Natural killer cell (primary cell): ENCODE data around the gene OSBPL10. TPM values are rescaled to one million over a fixed set of nuclear protein-coding genes. Genes with fewer than 3 reads are reported as not detected.

Experiments used
- ATAC-seq, 3 donors: fragments of 150-1000 bp in 2 of 3; fragments of 200-7000 bp in 1 of 3; cut with Tn5 transposase; 1 replicate in 1 of 3; 2 replicates in 2 of 3; pipeline ENCODE4 v1.10.0; 2021; ENCODE audit warnings: mild to moderate bottlenecking in 2 of 3, moderate library complexity in 2 of 3
- DNase-seq, 2 donors: peaks; one replicate each; pipeline versions ENCODE4 v3.0.0 to v3.0.0-alpha.2; 2013 to 2021; ENCODE audit warnings: mixed read lengths in 1 of 2
- H3K27ac ChIP-seq: one replicate; pipeline ENCODE4 v1.5.1; 2013; ENCODE audit warnings: mild to moderate bottlenecking, low read length
- H3K27me3 ChIP-seq: one replicate; pipeline ENCODE4 v1.6.1; 2013; ENCODE audit warnings: low read length; ENCODE audit not compliant: control insufficient read depth, insufficient read depth
- H3K36me3 ChIP-seq: one replicate; pipeline ENCODE4 v1.6.1; 2013; ENCODE audit warnings: low read length; ENCODE audit not compliant: control insufficient read depth, insufficient read depth
- H3K4me1 ChIP-seq: one replicate; pipeline ENCODE4 v1.6.1; 2013; ENCODE audit warnings: low read length; ENCODE audit not compliant: control insufficient read depth, insufficient read depth
- H3K4me3 ChIP-seq: one replicate; pipeline ENCODE4 v1.5.1; 2013; ENCODE audit warnings: low read length
- H3K9me3 ChIP-seq: one replicate; pipeline ENCODE4 v1.6.1; 2013; ENCODE audit warnings: low read length; ENCODE audit not compliant: control insufficient read depth, insufficient read depth
- H3K27ac Mint-ChIP-seq, 2 donors: one replicate each; pipeline ENCODE4 v1.8.0; 2022; ENCODE audit warnings: mild to moderate bottlenecking in 2 of 2, mixed read lengths in 2 of 2, moderate library complexity in 1 of 2
- H3K27me3 Mint-ChIP-seq, 2 donors: one replicate each; pipeline ENCODE4 v1.8.0; 2022; ENCODE audit warnings: low read depth in 2 of 2, mixed read lengths in 2 of 2
- H3K36me3 Mint-ChIP-seq: one replicate; pipeline ENCODE4 v1.8.0; 2022; ENCODE audit warnings: mixed read lengths
- H3K4me1 Mint-ChIP-seq, 2 donors: one replicate each; pipeline ENCODE4 v1.8.0; 2022; ENCODE audit warnings: mixed read lengths in 2 of 2
- H3K4me3 Mint-ChIP-seq: one replicate; pipeline ENCODE4 v1.8.0; 2022; ENCODE audit warnings: mild to moderate bottlenecking, moderate library complexity, mixed read lengths
- H3K9me3 Mint-ChIP-seq, 2 donors: one replicate each; pipeline ENCODE4 v1.8.0; 2022; ENCODE audit warnings: mixed read lengths in 2 of 2
- WGBS: methylation state at CpG from one replicate; pipeline ENCODE4 v1.1.7; 2013; ENCODE audit warnings: missing lambda C conversion rate; ENCODE audit not compliant: insufficient coverage; 5-methylcytosine and 5-hydroxymethylcytosine counted together
- intact Hi-C: fragments of 100-400 bp; cut with micrococcal nuclease; formaldehyde crosslinking; loops from one replicate; pipeline ENCODE4 v1.14.2; 2022
- total RNA-seq, 4 donors: library from RNA; stranded (reverse); fragments of 120-200 nt in 1 of 4; gene quantifications; one replicate each; pipeline versions ENCODE4 v1.2.3 to v1.2.4, GENCODE V29; 2013 to 2022
- TF ChIP-seq, protein P1 (sequence below): fragments of 200-600 bp; IDR thresholded peaks from one replicate; pipeline ENCODE4 v1.8.0; 2022; ENCODE audit warnings: antibody characterized with exemption

The OSBPL10 gene
- total RNA-seq, 3 donors from 2014 or later (not counting 1 experiment from before 2014, with no cell fraction given), result 1.00 to 3.6 (median 1.6) TPM

DNA sequence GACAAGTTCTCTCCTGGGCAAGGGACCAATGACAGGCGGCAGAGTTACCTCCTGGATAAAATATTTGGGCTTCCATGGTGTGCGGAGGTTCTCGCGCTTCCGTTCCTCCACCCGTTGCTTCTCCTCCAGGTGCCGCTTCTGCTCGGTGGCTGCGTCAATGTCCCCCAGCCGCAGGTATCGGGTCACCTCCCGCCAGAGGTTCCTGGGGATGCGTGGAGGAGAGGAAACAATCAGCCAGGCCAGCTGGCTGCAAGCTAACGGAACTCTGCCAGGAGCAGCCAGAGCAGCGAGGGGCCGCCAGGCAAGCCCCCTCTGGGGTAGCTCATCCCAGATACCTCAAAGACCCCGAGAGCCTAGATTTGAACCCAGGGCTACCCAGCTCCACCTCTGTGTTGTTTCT is 317.0 kb downstream of the OSBPL10 start:
- H3K27ac ChIP-seq, result no peak overlapping the region
- H3K27me3 ChIP-seq, result no peaks in the 10 kb centered on the region
- TF ChIP-seq, protein P1, sequence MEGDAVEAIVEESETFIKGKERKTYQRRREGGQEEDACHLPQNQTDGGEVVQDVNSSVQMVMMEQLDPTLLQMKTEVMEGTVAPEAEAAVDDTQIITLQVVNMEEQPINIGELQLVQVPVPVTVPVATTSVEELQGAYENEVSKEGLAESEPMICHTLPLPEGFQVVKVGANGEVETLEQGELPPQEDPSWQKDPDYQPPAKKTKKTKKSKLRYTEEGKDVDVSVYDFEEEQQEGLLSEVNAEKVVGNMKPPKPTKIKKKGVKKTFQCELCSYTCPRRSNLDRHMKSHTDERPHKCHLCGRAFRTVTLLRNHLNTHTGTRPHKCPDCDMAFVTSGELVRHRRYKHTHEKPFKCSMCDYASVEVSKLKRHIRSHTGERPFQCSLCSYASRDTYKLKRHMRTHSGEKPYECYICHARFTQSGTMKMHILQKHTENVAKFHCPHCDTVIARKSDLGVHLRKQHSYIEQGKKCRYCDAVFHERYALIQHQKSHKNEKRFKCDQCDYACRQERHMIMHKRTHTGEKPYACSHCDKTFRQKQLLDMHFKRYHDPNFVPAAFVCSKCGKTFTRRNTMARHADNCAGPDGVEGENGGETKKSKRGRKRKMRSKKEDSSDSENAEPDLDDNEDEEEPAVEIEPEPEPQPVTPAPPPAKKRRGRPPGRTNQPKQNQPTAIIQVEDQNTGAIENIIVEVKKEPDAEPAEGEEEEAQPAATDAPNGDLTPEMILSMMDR, result no peak
- peaks cover 6% of the 10 kb centered on the region for H3K9me3 ChIP-seq
- Mint-ChIP-seq H3K9me3 (peaks cover 0 to 2% of the 10 kb centered on the region in 2 donors), H3K36me3 (no peaks in the 10 kb centered on the region), H3K4me3 (no peak overlapping the region), H3K27ac (no peak overlapping the region), H3K27me3 (peaks cover 0 to 6% of the 10 kb centered on the region in 2 donors), H3K4me1 (no peaks in the 10 kb centered on the region)
- H3K36me3 ChIP-seq, result no peaks in the 10 kb centered on the region
- no peak for DNase-seq
- 97% methylated on average over 17 of the region's 17 CpGs for WGBS
- H3K4me3 ChIP-seq, result no peak overlapping the region
- no peak for ATAC-seq
- intact Hi-C loops, result no loop called here
- H3K4me1 ChIP-seq, result no peaks in the 10 kb centered on the region

DNA sequence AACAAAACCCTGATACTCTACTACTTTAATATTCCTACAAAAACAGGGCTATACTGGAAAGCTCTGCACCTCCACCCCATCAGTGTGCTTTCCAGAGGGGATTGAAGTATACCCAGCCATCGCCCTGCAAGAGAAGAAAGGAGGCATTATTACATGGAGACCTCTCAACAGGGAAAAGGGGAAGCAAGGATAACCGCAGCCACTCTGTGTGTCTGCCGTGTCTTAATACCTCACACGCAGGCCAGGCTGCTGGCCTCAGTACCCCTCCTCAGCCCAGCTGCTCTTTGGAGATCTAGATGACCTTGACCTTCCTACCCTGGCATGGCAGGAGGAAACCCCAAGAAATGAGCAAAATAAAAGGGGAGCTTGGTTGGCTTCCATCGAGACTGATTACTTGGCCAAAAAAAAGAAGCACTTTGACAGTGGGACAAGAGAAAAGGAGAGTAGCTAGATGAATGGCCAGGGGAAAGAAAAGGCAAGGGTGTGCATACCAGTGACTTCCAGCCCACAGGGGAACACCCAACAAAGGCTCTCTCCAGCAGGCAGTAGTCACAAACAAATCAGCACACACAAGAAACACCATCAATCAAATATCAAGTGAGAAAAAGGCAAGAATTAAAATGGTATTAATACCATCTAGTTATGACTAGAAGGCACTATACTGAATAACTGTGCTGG is 318.9 kb downstream of the OSBPL10 start:
- H3K4me3 Mint-ChIP-seq, result no peak overlapping the region
- no peaks in the 10 kb centered on the region for H3K4me1 ChIP-seq

DNA sequence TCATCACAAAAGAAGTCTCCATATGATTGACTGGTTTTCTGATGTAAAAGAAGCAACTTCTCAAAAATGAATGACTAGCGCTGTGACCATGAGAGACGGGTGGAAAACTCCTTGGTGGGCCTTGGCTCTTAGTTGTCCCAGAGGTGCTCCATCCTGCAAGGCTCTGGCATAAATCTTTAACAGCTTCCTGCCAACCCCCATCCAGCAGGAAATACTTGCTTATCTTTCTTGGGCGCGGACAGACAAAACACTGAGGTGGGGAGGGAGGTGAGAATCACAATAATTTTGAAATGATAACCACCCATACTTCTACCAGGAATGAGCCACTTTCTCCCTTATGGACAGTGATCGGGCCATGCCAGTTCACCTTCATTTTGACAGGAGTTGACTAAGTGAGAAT is 319.8 kb downstream of the OSBPL10 start:
- WGBS, result 95% methylated on average over 2 of the region's 5 CpGs

More for the DNA sequence above, 318.9 kb downstream of the OSBPL10 start:
- H3K27me3 ChIP-seq, result no peaks in the 10 kb centered on the region
- H3K27ac ChIP-seq, result no peak overlapping the region
- Mint-ChIP-seq H3K36me3 (peaks cover 15% of the 10 kb centered on the region), H3K4me1 (no peaks in the 10 kb centered on the region), H3K9me3 (peaks cover 8 to 9% of the 10 kb centered on the region in 2 donors), H3K27me3 (peaks cover 0 to 6% of the 10 kb centered on the region in 2 donors), H3K27ac (no peak overlapping the region)
- H3K4me3 ChIP-seq, result no peak overlapping the region
- TF ChIP-seq, protein P1, result no peak
- H3K36me3 ChIP-seq, result no peaks in the 10 kb centered on the region
- WGBS, result 82% methylated on average over 5 of the region's 5 CpGs
- DNase-seq (no peak), ATAC-seq (no peak)
- H3K9me3 ChIP-seq, result peaks cover 6% of the 10 kb centered on the region
- intact Hi-C loops, result no loop called here

More for the DNA sequence above, 319.8 kb downstream of the OSBPL10 start:
- Mint-ChIP-seq H3K36me3 (peaks cover 23% of the 10 kb centered on the region), H3K4me1 (no peaks in the 10 kb centered on the region), H3K27ac (no peak overlapping the region), H3K27me3 (peaks cover 0 to 6% of the 10 kb centered on the region in 2 donors), H3K4me3 (no peak overlapping the region), H3K9me3 (peaks cover 12% of the 10 kb centered on the region in 2 donors)
- ATAC-seq (no peak), DNase-seq (no peak)
- Histone ChIP-seq H3K4me1 (no peaks in the 10 kb centered on the region), H3K27ac (no peak overlapping the region), H3K27me3 (no peaks in the 10 kb centered on the region), H3K4me3 (no peak overlapping the region), H3K36me3 (no peaks in the 10 kb centered on the region), H3K9me3 (peaks cover 6% of the 10 kb centered on the region)
- TF ChIP-seq, protein P1, result no peak
- intact Hi-C loops, result no loop called here
